ENCODE measurements around the gene ZC3H7A. TPM values are rescaled to one million over a fixed set of nuclear protein-coding genes. Genes with fewer than 3 reads are reported as not detected.

The ZC3H7A gene
- total and polyA plus RNA-seq, 9 of the 15 experiments (the other 6 are each of a cell fraction or from before 2014, with no cell fraction given) = 19.8 to 49.1 (median 28.2) TPM

DNA sequence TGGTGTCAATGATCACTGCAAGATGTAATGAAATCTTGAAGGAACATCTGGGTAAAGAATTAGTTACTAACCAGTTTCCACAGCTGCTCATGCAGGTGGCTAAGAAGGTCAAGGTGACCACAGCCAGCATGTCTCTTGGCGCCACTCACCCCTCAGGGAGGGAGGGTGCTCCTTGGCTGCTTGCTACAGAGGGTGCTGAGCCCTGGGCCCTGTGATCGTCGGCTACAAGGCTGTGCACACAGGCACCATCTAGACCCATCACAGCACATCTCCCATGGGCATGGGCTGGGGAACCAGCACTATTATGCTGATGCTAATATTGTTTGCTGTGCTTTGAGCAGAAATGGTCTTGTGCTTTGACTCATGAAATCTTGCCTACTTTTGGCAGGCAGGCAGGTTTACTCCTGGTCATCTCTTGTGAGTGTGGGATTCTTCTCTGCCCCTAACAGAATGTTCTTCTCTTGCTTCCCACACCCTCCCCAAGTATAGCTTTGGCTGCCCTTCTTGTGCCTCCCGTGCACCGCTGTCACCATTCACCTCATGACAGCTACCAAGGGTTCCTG, 90.8 kb downstream of the ZC3H7A start (continued):
- TF ChIP-seq, protein P1, sequence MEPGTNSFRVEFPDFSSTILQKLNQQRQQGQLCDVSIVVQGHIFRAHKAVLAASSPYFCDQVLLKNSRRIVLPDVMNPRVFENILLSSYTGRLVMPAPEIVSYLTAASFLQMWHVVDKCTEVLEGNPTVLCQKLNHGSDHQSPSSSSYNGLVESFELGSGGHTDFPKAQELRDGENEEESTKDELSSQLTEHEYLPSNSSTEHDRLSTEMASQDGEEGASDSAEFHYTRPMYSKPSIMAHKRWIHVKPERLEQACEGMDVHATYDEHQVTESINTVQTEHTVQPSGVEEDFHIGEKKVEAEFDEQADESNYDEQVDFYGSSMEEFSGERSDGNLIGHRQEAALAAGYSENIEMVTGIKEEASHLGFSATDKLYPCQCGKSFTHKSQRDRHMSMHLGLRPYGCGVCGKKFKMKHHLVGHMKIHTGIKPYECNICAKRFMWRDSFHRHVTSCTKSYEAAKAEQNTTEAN (CRISPR knock-in tag; IDR thresholded peaks at IDR 0.05) = no peak
- TF ChIP-seq, protein P2, sequence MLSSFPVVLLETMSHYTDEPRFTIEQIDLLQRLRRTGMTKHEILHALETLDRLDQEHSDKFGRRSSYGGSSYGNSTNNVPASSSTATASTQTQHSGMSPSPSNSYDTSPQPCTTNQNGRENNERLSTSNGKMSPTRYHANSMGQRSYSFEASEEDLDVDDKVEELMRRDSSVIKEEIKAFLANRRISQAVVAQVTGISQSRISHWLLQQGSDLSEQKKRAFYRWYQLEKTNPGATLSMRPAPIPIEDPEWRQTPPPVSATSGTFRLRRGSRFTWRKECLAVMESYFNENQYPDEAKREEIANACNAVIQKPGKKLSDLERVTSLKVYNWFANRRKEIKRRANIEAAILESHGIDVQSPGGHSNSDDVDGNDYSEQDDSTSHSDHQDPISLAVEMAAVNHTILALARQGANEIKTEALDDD (IDR thresholded peaks at IDR 0.05) = peak; percentile 59
- TF ChIP-seq, protein P3, sequence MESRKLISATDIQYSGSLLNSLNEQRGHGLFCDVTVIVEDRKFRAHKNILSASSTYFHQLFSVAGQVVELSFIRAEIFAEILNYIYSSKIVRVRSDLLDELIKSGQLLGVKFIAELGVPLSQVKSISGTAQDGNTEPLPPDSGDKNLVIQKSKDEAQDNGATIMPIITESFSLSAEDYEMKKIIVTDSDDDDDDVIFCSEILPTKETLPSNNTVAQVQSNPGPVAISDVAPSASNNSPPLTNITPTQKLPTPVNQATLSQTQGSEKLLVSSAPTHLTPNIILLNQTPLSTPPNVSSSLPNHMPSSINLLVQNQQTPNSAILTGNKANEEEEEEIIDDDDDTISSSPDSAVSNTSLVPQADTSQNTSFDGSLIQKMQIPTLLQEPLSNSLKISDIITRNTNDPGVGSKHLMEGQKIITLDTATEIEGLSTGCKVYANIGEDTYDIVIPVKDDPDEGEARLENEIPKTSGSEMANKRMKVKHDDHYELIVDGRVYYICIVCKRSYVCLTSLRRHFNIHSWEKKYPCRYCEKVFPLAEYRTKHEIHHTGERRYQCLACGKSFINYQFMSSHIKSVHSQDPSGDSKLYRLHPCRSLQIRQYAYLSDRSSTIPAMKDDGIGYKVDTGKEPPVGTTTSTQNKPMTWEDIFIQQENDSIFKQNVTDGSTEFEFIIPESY (CRISPR knock-in tag; IDR thresholded peaks at IDR 0.05) = peak; percentile 41; the same call in 1 of the 2 replicates
- no peak for TF ChIP-seq EP300 (IDR thresholded peaks at IDR 0.05; ENCODE audit: low read length)
- TF ChIP-seq SLC30A9 (CRISPR knock-in tag; IDR thresholded peaks at IDR 0.05) = no peak
- peak; percentile 35; the same call in 1 of the 2 replicates for TF ChIP-seq TAL1 (IDR thresholded peaks at IDR 0.05)
- TF ChIP-seq JUNB (CRISPR knock-in tag; conservative IDR thresholded peaks at IDR 0.05) = no peak
- no peak for TF ChIP-seq ZNF77 (CRISPR knock-in tag; IDR thresholded peaks at IDR 0.05)
- no peak for TF ChIP-seq CEBPG (CRISPR knock-in tag; IDR thresholded peaks at IDR 0.05)
- no peak for TF ChIP-seq CEBPG (tag; conservative IDR thresholded peaks at IDR 0.05 in 1 of 2, IDR thresholded peaks at IDR 0.05 in 1 of 2)
- TF ChIP-seq ZBTB17 (CRISPR knock-in tag; IDR thresholded peaks at IDR 0.05) = no peak
- no peak for TF ChIP-seq XRCC4 (IDR thresholded peaks at IDR 0.05; ENCODE audit: extremely low read depth, insufficient read depth, insufficient read length)
- TF ChIP-seq CCAR2 (IDR thresholded peaks at IDR 0.05; ENCODE audit: low read depth, low read length) = no peak
- TF ChIP-seq, protein P4, sequence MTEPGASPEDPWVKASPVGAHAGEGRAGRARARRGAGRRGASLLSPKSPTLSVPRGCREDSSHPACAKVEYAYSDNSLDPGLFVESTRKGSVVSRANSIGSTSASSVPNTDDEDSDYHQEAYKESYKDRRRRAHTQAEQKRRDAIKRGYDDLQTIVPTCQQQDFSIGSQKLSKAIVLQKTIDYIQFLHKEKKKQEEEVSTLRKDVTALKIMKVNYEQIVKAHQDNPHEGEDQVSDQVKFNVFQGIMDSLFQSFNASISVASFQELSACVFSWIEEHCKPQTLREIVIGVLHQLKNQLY (CRISPR knock-in tag; conservative IDR thresholded peaks at IDR 0.05) = no peak
- no peak for TF ChIP-seq KLF1 (tag; IDR thresholded peaks at IDR 0.05)
- TF ChIP-seq SRSF3 (IDR thresholded peaks at IDR 0.05; ENCODE audit: insufficient read depth, low read length) = no peak
- TF ChIP-seq, protein P5, sequence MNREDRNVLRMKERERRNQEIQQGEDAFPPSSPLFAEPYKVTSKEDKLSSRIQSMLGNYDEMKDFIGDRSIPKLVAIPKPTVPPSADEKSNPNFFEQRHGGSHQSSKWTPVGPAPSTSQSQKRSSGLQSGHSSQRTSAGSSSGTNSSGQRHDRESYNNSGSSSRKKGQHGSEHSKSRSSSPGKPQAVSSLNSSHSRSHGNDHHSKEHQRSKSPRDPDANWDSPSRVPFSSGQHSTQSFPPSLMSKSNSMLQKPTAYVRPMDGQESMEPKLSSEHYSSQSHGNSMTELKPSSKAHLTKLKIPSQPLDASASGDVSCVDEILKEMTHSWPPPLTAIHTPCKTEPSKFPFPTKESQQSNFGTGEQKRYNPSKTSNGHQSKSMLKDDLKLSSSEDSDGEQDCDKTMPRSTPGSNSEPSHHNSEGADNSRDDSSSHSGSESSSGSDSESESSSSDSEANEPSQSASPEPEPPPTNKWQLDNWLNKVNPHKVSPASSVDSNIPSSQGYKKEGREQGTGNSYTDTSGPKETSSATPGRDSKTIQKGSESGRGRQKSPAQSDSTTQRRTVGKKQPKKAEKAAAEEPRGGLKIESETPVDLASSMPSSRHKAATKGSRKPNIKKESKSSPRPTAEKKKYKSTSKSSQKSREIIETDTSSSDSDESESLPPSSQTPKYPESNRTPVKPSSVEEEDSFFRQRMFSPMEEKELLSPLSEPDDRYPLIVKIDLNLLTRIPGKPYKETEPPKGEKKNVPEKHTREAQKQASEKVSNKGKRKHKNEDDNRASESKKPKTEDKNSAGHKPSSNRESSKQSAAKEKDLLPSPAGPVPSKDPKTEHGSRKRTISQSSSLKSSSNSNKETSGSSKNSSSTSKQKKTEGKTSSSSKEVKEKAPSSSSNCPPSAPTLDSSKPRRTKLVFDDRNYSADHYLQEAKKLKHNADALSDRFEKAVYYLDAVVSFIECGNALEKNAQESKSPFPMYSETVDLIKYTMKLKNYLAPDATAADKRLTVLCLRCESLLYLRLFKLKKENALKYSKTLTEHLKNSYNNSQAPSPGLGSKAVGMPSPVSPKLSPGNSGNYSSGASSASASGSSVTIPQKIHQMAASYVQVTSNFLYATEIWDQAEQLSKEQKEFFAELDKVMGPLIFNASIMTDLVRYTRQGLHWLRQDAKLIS (CRISPR knock-in tag; IDR thresholded peaks at IDR 0.05) = no peak
- no peak for TF ChIP-seq MED1 (CRISPR knock-in tag; IDR thresholded peaks at IDR 0.05; ENCODE audit: borderline replicate concordance)
- TF ChIP-seq SNRNP70 (optimal IDR thresholded peaks at IDR 0.05; ENCODE audit: low read depth, low read length) = no peak
